ENCODE data around the gene ACTA1.
"Not testable (repeated sequence)": the region's sequence is repeated elsewhere in the genome, so short reads cannot be mapped to it uniquely, and the experiment has no call there.

Gene ACTA1

DNA sequence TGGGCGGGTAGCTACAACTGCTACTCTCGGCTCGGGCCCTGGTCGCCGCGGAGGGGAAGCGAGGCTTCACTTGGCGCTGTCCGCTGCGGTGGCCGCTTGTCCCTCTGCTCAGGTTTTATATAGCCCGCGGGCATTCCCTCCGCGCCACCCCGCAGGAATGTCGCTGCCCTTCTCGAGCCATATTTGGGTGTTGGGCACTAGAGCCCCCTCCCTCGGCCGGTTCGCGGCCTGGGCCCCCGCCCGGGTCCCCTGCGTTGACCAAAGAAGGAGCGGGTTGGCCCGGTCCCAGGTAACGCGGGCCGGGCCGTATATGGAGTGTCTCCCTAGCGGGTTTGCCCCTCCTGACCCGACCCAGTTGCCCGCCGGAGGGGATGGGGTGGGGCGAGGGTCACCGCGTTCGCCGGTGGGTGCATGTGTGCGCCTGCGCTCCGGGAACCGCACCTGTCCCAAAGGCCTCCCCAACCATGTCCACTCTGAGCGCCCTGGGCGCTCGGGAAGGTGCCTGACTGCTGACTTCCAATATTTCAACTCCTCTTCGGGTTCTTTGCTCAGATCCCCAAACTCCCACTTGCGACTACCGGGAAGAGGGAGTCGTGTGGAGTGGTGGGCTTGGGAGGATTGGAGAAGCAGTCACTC is at the start of gene ACTA1:
ACTA1 (minus strand) TSS at position 90 of the 636 bp plus-strand sequence. CDS start 979 bp downstream, outside the sequence.
- no peak for DNase-seq (ENCODE audit: low read depth in 3 of 3, low spot score in 1 of 3)

DNA sequence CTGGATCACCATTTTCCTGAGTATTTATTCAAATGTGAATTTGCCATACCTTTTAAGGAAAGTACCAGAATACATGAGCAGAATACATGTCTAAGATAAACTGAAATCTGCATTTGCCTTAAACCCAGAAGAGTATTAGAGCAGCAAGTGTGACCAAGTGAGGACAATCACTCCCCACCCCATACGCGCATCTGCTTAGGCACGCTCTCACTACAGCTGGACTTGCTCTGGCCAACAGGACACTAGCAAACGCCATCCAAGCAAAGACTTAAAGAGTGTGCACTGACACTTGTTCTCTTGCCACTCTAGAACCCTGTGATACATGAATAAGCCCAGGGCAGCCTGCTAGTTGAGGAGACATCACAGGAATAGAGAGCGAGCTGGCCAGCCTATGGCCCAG is 48.6 kb upstream of the ACTA1 start:
- no peak for DNase-seq (ENCODE audit: low read depth in 3 of 3, low spot score in 1 of 3)

DNA sequence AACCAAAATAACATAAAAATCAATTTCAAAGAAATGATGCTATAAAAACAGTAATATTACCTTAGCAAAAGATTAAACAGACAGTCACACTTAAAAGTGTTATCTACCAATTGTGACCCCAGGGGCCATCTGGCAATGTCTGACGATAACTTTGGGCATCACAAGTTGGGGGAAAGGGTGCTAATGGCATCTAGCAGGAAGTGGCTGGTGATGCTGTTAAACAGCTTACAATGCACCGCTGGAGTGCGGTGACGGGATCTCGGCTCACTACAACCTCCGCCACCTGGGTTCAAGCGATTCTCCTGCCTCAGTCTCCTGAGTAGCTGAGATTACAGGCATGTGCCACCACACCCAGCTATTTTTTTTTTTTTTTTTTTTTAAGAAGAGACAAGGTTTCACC is 46.6 kb upstream of the ACTA1 start:
- no peak for DNase-seq (ENCODE audit: low read depth in 3 of 3, low spot score in 1 of 3)

DNA sequence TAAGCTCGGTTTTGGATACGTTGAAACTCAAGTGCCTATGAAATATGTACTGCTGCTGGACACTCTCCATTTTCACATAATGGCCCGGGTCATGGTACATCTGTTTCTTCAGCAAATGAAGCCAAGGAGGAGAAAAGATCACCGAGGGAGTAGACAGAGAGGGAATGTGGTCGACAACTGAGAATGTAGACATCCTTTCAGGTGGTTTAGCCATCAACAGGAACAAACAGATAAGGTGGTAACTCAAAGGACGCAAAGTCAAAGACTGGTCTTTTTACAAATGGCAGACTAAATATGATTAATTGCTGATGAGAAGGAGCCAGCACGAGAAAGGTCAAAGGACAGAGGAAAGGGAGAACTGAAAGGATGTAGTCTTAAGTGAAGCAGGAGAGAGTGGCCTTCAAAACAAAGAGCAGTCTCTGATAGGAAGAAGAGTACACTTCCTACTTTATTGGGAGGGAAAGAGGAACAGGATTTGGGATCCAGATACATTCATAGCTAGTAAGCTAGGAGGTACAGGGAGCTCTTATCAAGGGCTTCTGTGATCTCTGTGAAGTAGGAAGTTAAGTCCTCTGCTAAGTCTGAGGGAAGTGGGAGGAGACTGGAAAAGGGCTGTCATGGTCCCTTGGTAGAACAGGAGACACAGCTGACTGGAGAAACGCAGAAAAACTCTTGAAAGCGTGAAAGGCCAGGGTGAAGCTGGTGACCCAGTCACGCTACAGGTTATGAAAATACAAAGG is 45.9 kb upstream of the ACTA1 start:
- DNase-seq (ENCODE audit: low read depth in 3 of 3, low spot score in 1 of 3) = no peak

DNA sequence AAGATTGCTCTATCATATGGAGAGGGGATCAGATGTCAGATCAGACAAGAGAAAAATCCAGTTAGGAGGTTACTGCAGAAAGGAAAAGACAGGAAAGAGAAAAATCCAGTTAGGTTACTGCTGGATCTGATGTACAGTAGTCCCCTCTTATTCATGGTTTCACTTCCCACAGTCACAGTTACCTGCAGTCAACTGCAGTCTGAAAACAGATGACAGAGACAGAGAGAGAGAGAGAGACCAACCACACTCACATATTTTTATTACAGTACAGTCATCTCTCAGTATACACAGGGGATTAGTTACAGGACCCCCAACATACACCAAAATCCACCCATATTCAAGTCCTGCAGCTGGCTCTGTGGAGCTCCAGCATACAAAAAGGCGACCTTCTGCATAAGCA is 45.0 kb upstream of the ACTA1 start:
- DNase-seq (ENCODE audit: low read depth in 3 of 3, low spot score in 1 of 3) = no peak

DNA sequence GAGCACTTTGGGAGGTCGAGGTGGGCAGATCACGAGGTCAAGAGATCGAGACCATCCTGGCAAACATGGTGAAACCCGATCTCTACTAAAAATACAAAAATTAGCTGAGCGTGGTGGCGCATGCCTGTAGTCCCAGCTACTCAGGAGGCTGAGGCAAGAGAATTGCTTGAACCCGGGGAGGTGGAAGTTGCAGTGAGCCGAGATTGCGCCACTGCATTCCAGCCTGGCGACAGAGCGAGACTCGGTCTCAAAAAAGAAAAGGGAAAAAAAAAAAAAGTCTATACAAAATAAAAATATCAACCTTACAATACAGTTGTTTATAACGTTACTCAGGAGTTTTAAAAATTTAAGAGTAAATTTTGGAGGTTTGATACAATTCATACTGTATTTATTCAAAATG is 42.0 kb upstream of the ACTA1 start:
- DNase-seq (ENCODE audit: low read depth in 3 of 3, low spot score in 1 of 3) = not testable (repeated sequence)

DNA sequence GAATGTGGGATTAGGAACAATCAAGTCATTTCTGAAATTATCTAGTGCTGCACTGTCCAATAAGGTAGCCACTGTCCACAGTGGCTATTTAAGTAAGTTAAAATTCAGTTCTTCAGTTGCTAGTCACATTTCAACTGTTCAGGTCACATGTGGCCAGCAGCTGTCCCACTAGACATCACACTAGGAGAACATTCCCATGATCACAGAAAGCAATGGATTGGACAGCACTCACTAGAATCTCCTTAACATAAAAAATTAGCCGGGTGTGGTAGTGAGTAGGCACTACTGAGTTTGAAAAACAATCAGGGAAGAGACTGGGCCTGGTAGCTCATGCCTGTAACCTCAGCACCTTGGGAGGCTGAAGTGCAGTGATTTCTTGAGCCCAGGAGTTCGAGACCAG is 40.6 kb upstream of the ACTA1 start:
- DNase-seq (ENCODE audit: low read depth in 3 of 3, low spot score in 1 of 3) = no peak

DNA sequence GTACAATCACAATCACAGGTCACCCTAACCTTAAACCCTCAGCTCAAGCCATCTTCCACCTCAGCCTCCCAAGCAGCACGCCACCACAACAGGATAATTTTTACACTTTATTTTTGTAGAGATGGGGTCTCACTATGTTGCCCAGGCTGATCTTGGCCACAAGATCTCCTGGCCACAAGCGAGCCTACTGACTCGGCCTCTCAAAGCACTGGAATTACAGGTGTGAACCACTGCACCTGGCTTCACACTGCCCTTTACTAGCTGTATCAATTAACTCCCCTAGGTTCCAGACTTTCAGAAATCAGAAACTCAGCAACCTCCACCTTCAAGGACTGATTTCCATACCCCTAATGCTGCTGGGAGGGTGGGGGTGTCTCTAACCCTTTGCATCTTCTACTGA is 37.3 kb upstream of the ACTA1 start:
- DNase-seq (ENCODE audit: low read depth in 3 of 3, low spot score in 1 of 3) = no peak

DNA sequence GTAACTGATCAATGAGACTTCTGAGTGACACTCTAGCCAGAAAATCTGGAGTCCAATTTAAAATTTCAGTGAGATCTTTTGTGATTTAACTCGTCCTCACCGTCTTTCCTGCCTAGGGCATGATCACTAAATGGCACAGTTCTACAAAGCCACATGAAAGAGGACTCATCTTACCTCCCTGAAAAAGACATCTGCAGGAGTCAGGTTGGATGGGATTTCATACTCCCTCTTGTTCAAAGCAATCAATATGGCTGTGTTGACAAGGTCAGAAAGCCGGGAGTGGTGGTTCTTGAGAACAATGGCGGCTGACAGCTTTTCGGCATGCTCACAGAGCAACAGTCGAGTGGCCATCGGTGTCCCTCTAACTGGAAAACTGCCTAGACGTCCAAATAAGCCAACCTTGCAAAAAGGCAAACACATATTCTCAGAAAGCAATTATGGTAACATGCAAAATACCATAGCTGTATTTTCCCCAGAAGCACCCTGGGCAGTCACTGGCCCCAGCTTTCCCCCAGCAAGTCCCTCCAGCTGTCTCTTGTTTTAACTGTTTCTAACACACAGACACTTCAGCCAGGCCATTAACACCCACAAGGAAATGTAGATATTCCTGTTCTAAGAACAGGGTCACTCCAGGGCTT is 36.6 kb upstream of the ACTA1 start:
- no peak for DNase-seq (ENCODE audit: low read depth in 3 of 3, low spot score in 1 of 3)

DNA sequence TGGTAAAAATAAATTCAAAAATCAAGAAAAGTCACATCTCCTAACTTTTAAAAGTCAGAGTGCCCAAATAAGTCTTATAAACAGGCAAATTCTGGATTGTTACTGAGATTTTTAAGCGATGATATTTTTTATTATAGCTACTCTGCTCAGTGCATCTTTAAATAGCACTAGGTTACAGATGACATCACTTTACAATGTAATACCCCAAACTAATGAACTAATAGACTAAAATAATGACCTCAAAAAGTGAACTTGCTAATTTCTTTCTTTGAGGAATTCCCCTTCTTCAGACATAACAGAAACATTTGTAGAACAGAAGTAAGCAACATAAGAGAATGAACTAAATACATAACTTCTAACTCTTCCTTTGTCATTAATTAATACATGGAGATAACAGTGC is 33.0 kb upstream of the ACTA1 start:
- DNase-seq (ENCODE audit: low read depth in 3 of 3, low spot score in 1 of 3) = no peak

DNA sequence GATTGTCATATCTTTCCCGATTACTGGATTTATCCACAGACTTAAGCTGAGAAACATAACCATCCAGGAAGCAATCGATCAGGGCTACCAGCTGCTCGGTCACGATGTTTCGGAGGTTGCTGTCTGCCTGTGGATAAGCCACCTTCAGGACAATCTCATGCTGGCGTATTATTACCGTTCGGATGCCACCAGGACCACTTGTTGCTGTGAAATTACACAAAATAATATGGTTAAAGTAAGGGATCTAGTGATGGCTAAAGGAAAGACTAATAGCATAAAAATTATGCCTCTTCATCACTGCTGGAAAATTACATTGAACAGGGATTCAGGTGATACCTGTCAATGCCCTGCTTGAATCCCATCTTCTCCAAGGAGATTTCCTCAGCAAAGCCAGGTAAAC is 30.8 kb upstream of the ACTA1 start:
- no peak for DNase-seq (ENCODE audit: low read depth in 3 of 3, low spot score in 1 of 3)

DNA sequence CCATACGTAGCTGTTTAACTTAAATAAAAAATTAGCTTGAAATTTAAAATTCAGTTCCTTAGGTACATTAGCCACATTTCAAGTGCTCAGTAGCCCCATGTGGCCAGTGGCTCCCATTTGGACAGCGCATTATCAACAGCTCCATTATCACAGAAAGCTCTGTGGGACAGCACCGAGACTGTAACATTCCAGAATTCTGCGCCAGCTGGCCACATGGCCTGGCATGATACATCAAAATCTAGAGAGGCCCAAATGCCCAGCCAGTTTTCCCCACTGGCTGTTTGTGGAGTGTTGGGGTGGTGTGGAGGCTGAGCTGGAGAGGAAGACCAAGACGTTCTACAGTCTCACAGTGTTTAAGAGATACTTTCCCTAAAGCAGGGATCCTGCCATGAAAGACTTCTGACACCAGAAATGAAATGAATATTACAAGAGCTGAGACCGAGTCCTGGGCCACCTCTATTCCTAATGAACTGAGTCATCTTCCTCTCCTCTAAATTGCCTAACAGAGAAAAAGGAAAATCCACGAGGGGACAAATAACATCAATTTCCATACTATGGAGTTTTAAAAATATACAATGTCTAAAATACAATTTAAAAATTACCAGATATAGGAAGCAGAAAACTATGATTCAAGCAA is 27.3 kb upstream of the ACTA1 start:
- DNase-seq (ENCODE audit: low read depth in 3 of 3, low spot score in 1 of 3) = no peak

DNA sequence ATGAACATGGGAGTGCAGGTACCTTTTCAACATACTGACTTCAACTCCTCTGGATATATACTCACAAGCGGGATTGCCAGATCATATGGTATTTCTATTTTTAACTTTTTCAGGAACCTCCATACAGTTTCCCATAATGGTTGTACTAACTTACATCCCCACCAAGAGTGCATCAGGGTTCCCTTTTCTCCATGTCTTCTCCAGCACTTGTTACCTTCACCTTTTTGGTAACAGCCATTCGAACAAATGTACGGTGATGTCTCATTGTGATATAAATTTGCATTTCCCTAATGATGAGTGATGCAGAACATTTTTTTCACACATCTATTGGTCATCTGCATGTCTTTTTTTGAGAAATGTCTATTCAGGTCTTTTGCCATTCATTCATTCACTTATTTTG is 25.9 kb upstream of the ACTA1 start:
- no peak for DNase-seq (ENCODE audit: low read depth in 3 of 3, low spot score in 1 of 3)

DNA sequence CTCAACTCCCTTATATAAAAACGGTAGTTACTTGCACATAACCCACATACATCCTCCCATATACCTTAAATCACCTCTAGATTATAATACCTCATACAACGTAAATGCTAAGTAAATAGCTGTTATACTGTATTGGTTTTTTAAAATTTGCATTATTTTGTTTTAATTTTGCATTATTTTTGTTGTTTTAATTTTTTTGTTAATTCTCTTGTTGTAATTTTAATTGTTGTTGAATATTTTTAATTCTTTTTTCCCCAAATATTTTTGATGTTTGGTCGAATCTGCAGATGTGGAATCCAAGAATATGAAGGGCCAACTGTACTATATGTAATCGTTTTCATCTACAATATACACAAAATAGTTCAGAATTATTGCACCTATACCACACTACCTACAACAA is 23.5 kb upstream of the ACTA1 start:
- DNase-seq (ENCODE audit: low read depth in 3 of 3, low spot score in 1 of 3) = no peak

DNA sequence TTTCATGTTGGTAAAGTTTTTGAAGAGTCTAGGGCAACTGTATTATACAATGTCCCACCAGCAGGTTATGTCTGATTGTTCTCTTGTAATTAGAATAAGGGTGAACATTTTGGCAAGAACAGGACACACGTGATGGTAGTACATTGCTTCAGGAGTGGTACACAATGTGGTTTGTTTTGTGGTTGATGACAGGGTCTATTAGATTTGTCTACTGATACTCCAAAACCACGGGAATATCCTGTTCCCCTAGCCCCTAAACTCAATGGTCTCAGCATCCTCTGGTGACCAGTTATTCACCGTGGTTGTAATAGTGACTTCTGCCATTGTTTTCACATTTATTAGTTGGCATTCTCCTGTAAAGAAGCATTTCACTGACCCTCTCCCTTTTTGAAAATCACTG is 22.1 kb upstream of the ACTA1 start:
- no peak for DNase-seq (ENCODE audit: low read depth in 3 of 3, low spot score in 1 of 3)

DNA sequence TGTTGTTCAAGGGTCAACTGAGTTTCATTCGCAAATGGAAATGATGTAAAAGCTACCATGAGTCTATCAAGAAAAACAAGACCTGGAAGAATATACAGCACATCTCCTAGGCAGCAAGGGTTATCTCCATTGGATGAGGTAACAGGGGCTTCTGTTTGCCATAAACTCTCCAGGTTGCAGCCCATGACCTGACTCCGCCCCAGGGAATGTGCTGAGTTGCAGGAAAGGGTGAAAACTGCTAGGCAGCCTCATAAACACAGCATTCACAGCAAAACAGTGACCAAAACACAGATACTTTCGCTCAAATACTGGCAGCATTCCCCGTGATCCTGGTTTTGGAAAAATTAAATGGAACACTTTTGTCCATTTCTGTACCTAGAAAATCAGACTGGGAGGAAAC is 20.2 kb upstream of the ACTA1 start:
- no peak for DNase-seq (ENCODE audit: low read depth in 3 of 3, low spot score in 1 of 3)

DNA sequence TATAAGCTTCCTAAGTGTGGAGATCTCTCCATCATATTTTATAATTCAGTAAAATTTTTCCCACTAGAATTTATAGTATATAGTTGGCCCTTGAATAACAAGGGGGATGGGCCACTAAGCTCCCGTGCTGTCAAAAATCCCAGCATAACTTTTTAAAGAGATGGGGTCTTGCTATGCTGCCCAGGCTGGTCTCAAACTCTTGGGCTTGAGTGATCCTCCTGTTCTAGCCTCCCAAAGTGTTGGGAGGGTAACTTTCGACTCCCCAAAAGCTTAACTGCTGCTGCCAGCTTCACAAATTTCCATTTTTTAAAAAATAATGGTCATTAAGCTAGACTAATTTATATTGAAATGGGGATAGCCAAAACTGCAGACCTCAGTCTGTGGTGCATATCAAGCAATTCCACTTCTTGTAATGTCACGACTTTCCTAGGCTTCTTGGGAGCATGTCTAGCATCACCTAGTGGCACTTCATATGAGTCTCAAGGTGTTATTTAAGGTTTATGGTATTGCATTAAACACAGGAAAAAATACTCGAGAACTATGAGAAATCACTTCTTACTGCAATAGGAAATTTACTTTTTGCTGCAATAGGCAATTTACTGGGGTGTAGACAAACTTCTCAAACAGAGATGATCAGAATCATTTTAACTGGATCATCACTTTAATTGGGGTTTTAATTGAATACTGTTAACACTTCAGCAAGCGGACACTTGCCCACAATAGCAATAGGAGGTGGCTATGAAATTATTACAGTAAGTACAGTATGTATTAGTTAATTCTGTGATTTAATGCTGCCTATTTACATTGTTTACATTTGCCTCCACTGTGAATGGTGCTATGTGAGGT is 19.3 kb upstream of the ACTA1 start:
- no peak for DNase-seq (ENCODE audit: low read depth in 3 of 3, low spot score in 1 of 3)

DNA sequence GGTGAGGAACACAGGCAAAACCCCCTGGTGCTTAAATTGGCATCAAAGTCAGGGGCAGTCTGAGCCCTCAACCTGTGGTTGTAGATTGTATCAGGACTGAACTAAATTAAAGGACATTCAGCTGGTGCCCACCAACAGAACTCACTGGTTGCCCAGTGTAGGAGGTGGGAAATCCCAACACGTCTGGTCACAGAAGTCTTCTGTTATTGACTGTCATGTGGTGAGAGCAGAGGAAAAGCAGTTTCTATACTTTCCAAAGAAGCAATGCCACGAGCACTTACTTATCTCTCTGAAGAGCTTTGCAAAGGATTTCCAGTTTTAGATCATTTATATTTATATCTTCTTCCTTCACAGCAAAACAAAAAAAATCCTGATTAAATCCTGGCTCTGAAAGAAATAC is 15.0 kb upstream of the ACTA1 start:
- DNase-seq (ENCODE audit: low read depth in 3 of 3, low spot score in 1 of 3) = no peak

DNA sequence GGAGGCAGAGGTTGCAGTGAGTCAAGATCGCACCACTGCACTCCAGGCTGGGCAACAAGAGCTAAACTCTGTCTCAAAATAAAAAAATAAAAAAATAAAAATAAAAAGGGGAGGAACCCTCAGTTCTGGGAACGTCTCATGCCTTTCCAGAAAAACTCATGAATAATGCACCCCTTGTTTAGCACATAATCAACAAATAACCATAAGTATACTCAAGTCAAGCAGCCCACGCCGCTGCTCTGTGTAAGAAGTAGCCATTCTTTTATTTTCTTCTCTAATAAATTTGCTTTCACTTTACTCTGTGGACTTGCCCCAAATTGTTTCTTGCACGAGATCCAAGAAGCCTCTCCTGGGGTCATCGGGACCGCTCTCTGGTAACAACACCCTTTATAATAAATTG is 14.5 kb upstream of the ACTA1 start:
- DNase-seq (ENCODE audit: low read depth in 3 of 3, low spot score in 1 of 3) = no peak

DNA sequence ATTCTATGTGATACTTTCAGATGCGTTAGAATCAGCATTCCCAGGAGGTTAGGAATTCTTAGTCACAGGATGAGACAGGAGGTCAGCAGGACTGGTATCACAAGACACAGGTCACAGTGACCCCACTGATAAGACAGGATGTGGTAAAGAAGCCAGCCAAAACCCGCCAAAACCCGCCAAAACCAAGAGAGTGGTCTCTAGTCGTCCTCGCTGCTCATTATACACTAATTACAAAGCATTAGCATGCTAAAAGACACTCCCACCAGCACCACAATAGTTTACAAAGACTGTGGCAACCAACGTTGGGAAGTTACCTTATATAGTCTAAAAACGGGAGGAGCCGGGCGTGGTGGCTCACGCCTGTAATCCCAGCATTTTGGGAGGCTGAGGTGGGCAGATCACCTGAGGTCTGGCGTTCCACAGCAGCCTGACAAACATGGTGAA is 13.9 kb upstream of the ACTA1 start:
- DNase-seq (ENCODE audit: low read depth in 3 of 3, low spot score in 1 of 3) = no peak

DNA sequence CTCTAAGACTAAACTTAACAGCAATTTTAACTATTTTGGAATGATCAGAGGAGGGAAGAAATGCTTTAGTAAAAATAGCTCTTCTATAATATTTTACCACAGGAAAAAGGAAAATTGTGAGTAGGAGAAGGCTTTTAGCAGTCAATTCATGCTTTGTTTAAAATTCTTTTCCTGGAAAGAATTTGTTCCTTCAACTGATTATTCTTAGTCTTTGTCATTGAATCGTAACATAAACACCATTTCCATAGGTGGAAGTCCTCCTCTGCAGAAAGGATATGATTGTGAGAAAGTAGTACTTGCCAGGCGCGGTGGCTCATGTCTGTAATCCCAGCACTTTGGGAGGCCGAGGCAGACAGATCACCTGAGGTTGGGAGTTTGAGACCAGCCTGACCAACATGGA is 11.9 kb upstream of the ACTA1 start:
- no peak for DNase-seq (ENCODE audit: low read depth in 3 of 3, low spot score in 1 of 3)
